ENCODE measurements around the gene INTS3.

DNA sequence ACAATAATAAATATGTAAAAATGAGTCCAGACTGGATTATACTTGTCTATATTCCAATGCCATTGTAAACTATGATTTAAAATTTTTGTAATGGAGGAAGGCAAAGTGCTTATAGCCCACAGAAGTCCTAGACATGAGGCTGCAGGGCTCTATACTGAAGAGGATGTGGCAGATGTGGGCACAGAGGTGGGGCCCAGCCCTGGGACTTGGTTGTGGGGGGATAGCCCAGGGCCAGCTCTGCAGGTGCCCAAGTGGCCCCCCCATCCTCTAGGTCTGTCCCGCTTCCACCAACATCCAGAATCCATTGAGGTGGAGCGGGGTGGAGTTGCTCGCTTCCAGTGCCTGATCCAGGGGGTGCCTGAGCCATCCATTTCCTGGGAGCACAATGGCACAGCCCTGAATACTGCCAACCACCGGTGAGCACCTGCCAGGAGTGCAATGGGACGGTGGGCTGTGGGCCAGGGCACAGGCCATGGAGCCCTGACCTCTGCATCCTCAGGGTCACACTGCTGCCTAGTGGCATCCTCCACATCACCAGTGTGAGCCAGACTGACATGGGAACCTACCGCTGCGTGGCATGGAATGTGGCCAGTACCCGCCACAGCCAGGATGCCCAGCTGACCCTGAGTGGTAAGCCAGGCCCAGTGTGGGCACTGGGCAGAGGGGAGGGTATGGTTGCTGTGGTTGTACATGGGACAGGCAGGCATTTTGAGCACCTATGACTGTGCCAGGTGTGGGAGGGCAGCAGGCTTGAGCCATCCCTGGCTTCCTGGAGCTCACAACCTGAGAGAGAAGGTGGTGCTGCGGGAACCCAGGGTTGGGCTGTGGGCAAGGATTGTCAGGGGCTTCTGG, 68.3 kb downstream of the INTS3 start:
- TF ChIP-seq CTCF (IDR thresholded peaks at IDR 0.05) (no peak), EZH2 (IDR thresholded peaks at IDR 0.05) (no peak), EZH2phosphoT487 (IDR thresholded peaks at IDR 0.05) (no peak)

All from neural progenitor cell (in vitro differentiated cells).